H1 (cell line): Measurements from ENCODE around the gene RXRA. TPM values are rescaled to one million over a fixed set of nuclear protein-coding genes. Genes with fewer than 3 reads are reported as not detected.

Experiments used
- BCL11A ChIP-seq, 2 experiments: IDR thresholded peaks; one replicate each; pipeline ENCODE4 v1.6.1; 2011; ENCODE audit warnings: low read depth in 2 of 2, low read length in 2 of 2, mild to moderate bottlenecking in 2 of 2
- CBX8 ChIP-seq: fragments of 300-800, 300-1000 bp; sonication (generic); IDR thresholded peaks from 2 replicates; pipeline ENCODE4 v1.7.1; 2016; ENCODE audit warnings: low read depth, low read length, borderline replicate concordance
- HDAC6 ChIP-seq: IDR thresholded peaks from one replicate; pipeline ENCODE4 v1.7.1; 2012; ENCODE audit warnings: low read depth, mild to moderate bottlenecking, inconsistent platforms, low read length, moderate library complexity
- SP1 ChIP-seq: IDR thresholded peaks from 2 replicates; pipeline ENCODE4 v1.6.1; 2011; ENCODE audit warnings: low read depth, low read length
- TAF1 ChIP-seq: IDR thresholded peaks from 2 replicates; pipeline ENCODE4 v1.6.1; 2011; ENCODE audit warnings: mild to moderate bottlenecking, low read depth, low read length
- polyA plus RNA-seq, 7 experiments: library from polyadenylated mRNA; depleted of rRNA in 3 of 7; stranded (reverse) in 5 of 7; unstranded in 2 of 7; fragments of >200 nt in 5 of 7; fragments of 200-250 nt in 2 of 7; gene quantifications; 1 replicate in 5 of 7; 2 replicates in 1 of 7; 4 replicates in 1 of 7; pipeline versions ENCODE4 v1.2.1 to v1.2.3, GENCODE V29; 2011 to 2013; ENCODE audit warnings: missing spikeins in 2 of 7, mixed read lengths in 2 of 7
- total RNA-seq: library from RNA; stranded (reverse); fragmentation: NEBNext Ultra II Directional; extraction: Animal tissue kit (Norgen Biotek cat#: 25700); gene quantifications from 2 replicates; pipeline ENCODE4 v1.2.1, GENCODE V29; 2021
- TF ChIP-seq, protein P1 (sequence below): IDR thresholded peaks from 2 replicates; pipeline ENCODE4 v1.6.1; 2011; ENCODE audit warnings: low read length, improper control_type of control experiment

RXRA gene
- total and polyA plus RNA-seq, 2 of the 8 experiments (the other 6 are each of a cell fraction or from before 2014, with no cell fraction given) = 9.8 to 29.4 TPM

- TF ChIP-seq, protein P1, sequence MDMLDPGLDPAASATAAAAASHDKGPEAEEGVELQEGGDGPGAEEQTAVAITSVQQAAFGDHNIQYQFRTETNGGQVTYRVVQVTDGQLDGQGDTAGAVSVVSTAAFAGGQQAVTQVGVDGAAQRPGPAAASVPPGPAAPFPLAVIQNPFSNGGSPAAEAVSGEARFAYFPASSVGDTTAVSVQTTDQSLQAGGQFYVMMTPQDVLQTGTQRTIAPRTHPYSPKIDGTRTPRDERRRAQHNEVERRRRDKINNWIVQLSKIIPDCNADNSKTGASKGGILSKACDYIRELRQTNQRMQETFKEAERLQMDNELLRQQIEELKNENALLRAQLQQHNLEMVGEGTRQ = no peak
- no peak for TF ChIP-seq CBX8
- no peak for TF ChIP-seq HDAC6
- TF ChIP-seq TAF1 = no peak
- TF ChIP-seq BCL11A (IDR thresholded peaks at IDR 0.05; ENCODE audit: low read depth in 2 of 2, low read length in 2 of 2) = no peak
- no peak for TF ChIP-seq SP1
Measured at GRCh38 chr9:134406366-134407120, 80.3 kb downstream of the RXRA start (continued).
